HUES6 (cell line): ENCODE data around the gene DSP.

Experiments
- H3K27ac ChIP-seq: 2 replicates; pipeline ENCODE4 v1.7.0; 2013; ENCODE audit warnings: low read depth, mild to moderate bottlenecking, low read length, inconsistent platforms
- H3K27me3 ChIP-seq: 2 replicates; pipeline ENCODE4 v1.6.1; 2013; ENCODE audit warnings: low read length; ENCODE audit not compliant: control insufficient read depth, insufficient read depth
- H3K36me3 ChIP-seq: 2 replicates; pipeline ENCODE4 v1.6.1; 2013; ENCODE audit warnings: low read length; ENCODE audit not compliant: control insufficient read depth, insufficient read depth
- H3K4me1 ChIP-seq: 2 replicates; pipeline ENCODE4 v1.6.1; 2013; ENCODE audit warnings: low read length; ENCODE audit not compliant: control insufficient read depth, insufficient read depth
- H3K4me3 ChIP-seq: 2 replicates; pipeline ENCODE4 v1.5.1; 2013; ENCODE audit warnings: low read depth, low read length
- H3K9ac ChIP-seq: one replicate; pipeline ENCODE4 v1.6.1; 2013; ENCODE audit warnings: mild to moderate bottlenecking, low read length
- H3K9me3 ChIP-seq: 2 replicates; pipeline ENCODE4 v1.6.1; 2013; ENCODE audit warnings: low read depth, low read length; ENCODE audit not compliant: control insufficient read depth, insufficient read depth

DSP gene

DNA sequence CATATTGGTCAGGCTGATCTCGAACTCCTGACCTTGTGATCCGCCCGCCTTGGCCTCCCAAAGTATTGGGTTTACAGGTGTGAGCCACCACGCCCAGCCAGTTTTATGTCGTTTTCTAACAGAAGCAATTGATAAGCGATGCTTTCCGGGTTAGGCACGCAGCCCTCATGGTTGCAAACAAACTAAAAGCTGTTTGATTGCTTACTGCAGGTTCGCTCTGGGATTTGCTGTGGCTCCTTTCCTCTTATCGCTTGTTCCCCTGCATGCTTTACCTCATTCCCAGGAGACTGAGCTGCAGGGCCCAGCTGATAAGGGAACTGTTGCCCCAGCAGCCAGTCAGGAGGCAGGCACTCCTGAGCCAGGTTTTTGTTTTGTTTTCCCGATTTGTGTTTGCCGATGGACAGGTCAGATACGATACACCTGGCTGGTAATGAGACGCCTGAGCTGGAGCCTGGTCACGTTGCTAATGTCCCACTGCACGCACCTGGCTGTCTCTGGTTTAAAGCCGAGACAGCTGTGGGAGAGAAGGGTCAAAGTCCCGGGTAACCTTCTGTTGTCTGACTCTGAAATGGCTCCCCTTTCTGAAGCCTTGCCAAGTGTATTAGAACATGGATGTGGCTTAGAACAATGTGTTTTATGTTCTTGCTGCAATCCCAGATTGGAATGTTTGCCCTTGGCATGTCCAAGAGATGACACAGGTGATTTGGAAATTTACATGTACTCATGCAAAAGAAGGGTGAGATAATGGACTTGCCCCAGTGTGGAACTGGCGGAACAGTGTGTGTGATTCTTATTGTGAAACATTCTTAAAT lies 19.9 kb downstream of the DSP start:
- Histone ChIP-seq H3K4me1 (no peaks in the 10 kb centered on the region), H3K9me3 (no peaks in the 10 kb centered on the region), H3K36me3 (peaks cover 96% of the 10 kb centered on the region), H3K27me3 (no peaks in the 10 kb centered on the region), H3K27ac (no peak overlapping the region), H3K9ac (no peak overlapping the region), H3K4me3 (no peak overlapping the region)

GRCh38 chr6:7562769-7563168 lies 21.3 kb downstream of the DSP start:
- peaks cover 99% of the 10 kb centered on the region for H3K36me3 ChIP-seq
- no peaks in the 10 kb centered on the region for H3K4me1 ChIP-seq
- no peaks in the 10 kb centered on the region for H3K9me3 ChIP-seq
- H3K9ac ChIP-seq = no peak overlapping the region
- H3K27ac ChIP-seq = no peak overlapping the region
- no peaks in the 10 kb centered on the region for H3K27me3 ChIP-seq
- H3K4me3 ChIP-seq = no peak overlapping the region

DNA sequence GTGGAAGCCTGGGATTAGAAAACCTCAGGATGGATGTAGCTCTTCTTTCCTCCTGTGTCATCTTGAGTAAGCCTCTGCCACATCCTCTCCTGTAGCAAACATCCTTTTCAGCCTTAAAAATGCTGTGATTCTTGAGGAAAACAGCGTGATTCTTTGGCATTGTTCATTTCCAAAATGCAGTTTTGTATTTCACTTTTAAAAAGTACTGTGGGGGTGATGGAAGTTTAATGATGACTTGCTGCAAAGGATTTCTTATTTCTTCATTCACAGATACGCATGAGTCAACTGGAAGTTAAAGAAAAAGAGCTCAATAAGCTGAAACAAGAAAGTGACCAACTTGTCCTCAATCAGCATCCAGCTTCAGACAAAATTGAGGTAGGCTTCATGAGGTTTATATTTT lies 24.6 kb downstream of the DSP start:
- no peak overlapping the region for H3K9ac ChIP-seq
- H3K4me3 ChIP-seq = no peak overlapping the region
- H3K4me1 ChIP-seq = no peaks in the 10 kb centered on the region
- no peaks in the 10 kb centered on the region for H3K27me3 ChIP-seq
- peaks cover 98% of the 10 kb centered on the region for H3K36me3 ChIP-seq
- H3K9me3 ChIP-seq = no peaks in the 10 kb centered on the region
- no peak overlapping the region for H3K27ac ChIP-seq

- Histone ChIP-seq H3K27me3 (no peaks in the 10 kb centered on the region), H3K9me3 (no peaks in the 10 kb centered on the region), H3K4me1 (no peaks in the 10 kb centered on the region), H3K4me3 (no peak overlapping the region), H3K9ac (no peak overlapping the region), H3K36me3 (peaks cover 98% of the 10 kb centered on the region), H3K27ac (no peak overlapping the region)
Measured at GRCh38 chr6:7566617-7567173, 25.2 kb downstream of the DSP start.

DNA sequence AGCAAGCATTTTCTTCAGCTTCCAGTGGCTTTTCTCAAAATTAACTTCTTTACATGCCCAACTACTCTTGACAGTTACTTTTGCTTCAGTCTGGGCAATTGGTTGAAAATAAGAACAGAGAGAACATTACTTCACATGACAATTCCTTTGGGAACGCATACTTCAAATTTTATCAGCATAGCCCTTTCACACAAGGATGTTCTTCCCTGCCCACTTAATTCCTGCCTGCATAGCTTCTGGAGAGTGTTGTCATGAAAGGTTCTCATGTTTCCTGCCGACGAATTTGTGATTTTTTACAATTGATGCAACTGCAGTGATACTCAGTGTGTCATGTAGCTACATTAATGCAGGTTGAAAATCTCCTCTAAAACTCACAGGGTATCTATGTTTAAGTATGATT lies 26.6 kb downstream of the DSP start:
- Histone ChIP-seq H3K4me1 (no peaks in the 10 kb centered on the region), H3K27me3 (no peaks in the 10 kb centered on the region), H3K9ac (no peak overlapping the region), H3K27ac (no peak overlapping the region), H3K36me3 (peaks cover 99% of the 10 kb centered on the region), H3K4me3 (no peak overlapping the region), H3K9me3 (no peaks in the 10 kb centered on the region)

DNA sequence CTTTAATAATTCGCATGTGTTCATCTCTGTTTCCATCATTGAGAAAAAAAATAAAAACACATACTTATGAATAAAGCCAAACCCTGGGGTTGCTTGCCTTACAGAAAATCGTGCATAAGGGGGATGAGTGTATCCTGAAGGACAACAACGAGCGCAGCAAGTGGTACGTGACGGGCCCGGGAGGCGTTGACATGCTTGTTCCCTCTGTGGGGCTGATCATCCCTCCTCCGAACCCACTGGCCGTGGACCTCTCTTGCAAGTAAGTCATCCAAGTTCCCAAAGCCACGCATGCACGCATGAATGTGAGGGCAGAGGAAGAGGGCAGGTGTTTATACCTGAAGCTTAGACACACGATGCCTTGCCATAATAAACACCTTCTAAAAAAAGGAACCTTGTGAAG lies 27.6 kb downstream of the DSP start:
- no peak overlapping the region for H3K9ac ChIP-seq
- no peaks in the 10 kb centered on the region for H3K27me3 ChIP-seq
- H3K4me3 ChIP-seq = no peak overlapping the region
- H3K4me1 ChIP-seq = no peaks in the 10 kb centered on the region
- H3K9me3 ChIP-seq = no peaks in the 10 kb centered on the region
- H3K27ac ChIP-seq = no peak overlapping the region
- peaks cover 97% of the 10 kb centered on the region for H3K36me3 ChIP-seq

DNA sequence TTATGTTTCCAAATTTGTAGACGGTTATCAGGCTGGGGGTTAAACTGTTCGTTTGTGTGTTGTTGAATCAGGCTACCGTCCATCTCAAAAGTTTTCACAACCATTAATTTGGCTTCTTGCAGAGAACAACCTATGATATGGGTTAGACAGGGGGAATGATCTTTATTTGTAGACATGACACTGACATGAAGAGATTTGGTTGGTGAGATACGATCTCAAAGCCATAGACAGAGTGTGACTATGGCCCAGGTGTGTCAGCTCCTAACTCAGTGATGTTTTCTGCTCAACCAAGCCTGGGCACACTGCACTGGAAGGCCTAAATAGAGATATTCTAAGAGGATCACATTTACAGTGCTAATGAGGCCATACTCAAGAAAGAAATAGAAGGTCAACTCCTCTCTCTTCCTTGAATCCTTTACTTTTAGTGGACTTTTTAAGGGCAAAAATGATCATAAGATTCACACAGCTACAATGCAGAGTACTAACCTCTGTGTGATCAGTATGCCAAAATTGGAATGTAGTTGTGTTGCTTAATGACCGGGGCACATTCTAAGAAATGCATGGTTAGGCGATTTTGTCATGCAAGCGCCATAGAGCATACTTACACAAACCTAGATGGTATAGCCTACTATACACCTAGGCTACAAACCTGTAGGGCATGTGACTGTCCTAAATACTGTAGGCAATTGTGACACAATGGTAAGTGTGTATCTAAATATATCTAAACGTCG lies 30.9 kb downstream of the DSP start:
- Histone ChIP-seq H3K36me3 (peaks cover 96% of the 10 kb centered on the region), H3K27ac (no peak overlapping the region)

DNA sequence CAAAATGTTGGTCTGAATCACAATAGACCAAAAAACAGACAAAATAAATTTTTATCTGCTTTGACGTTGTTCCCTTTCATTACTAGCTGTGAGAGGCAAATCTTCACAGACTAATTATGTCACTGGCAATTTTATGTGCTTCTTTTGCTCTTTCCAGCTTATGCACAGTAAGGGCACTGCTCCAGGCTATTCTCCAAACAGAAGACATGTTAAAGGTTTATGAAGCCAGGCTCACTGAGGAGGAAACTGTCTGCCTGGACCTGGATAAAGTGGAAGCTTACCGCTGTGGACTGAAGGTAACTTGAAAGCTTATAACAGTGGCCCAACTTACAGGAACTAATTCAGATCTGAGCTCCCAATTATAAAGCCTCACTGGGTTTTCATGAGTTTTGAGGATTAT lies 33.0 kb downstream of the DSP start:
- Histone ChIP-seq H3K27me3 (no peaks in the 10 kb centered on the region), H3K4me1 (no peaks in the 10 kb centered on the region), H3K36me3 (peaks cover 97% of the 10 kb centered on the region), H3K9me3 (no peaks in the 10 kb centered on the region), H3K4me3 (no peak overlapping the region), H3K27ac (no peak overlapping the region), H3K9ac (no peak overlapping the region)

More for the DNA sequence above, 30.9 kb downstream of the DSP start:
- Histone ChIP-seq H3K9ac (no peak overlapping the region), H3K4me3 (no peak overlapping the region), H3K27me3 (no peaks in the 10 kb centered on the region), H3K4me1 (no peaks in the 10 kb centered on the region), H3K9me3 (no peaks in the 10 kb centered on the region)

- Histone ChIP-seq H3K4me3 (no peak overlapping the region), H3K27ac (no peak overlapping the region), H3K36me3 (peaks cover 98% of the 10 kb centered on the region), H3K4me1 (no peaks in the 10 kb centered on the region), H3K27me3 (no peaks in the 10 kb centered on the region), H3K9ac (no peak overlapping the region), H3K9me3 (no peaks in the 10 kb centered on the region)
Measured at GRCh38 chr6:7578516-7578915, 37.0 kb downstream of the DSP start.

GRCh38 chr6:7578931-7579330 lies 37.5 kb downstream of the DSP start:
- peaks cover 98% of the 10 kb centered on the region for H3K36me3 ChIP-seq
- no peak overlapping the region for H3K4me3 ChIP-seq
- H3K9me3 ChIP-seq = no peaks in the 10 kb centered on the region
- no peak overlapping the region for H3K9ac ChIP-seq
- H3K4me1 ChIP-seq = no peaks in the 10 kb centered on the region
- H3K27me3 ChIP-seq = no peaks in the 10 kb centered on the region
- H3K27ac ChIP-seq = no peak overlapping the region

GRCh38 chr6:7579851-7580250 lies 38.4 kb downstream of the DSP start:
- Histone ChIP-seq H3K9me3 (no peaks in the 10 kb centered on the region), H3K4me3 (no peak overlapping the region), H3K27me3 (no peaks in the 10 kb centered on the region), H3K27ac (no peak overlapping the region), H3K4me1 (no peaks in the 10 kb centered on the region), H3K36me3 (peaks cover 98% of the 10 kb centered on the region), H3K9ac (no peak overlapping the region)
